ENCODE measurements around the gene CREG1. TPM values are rescaled to one million over a fixed set of nuclear protein-coding genes. Genes with fewer than 3 reads are reported as not detected.

CREG1 gene
- total RNA-seq, 1 donor from 2014 or later: 36.0 TPM

DNA sequence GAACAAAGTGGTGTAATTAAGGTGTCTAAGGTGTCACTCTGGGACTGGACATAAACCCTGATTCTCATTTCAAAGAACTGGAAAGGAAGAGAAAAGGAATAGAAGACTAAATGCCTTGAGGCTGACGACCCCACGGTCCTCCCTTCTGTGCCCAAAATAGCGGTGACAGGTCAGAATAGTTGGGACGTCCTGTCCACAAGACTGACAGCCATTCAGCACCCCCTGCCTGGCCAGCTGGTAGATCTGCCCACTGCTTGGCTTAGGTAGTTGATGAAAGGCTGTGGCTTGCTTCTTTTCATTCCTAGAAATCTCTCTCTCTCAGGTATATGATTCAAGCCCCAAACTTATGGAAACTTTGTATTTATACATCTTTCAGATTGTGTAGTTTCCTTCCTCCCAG is 26.4 kb upstream of the CREG1 start:
- Histone ChIP-seq H3K4me3 (ENCODE audit: insufficient read depth, low read depth, low read length) (no peak overlapping the region), H3K36me3 (ENCODE audit: insufficient read depth, low read length) (no peaks in the 10 kb centered on the region), H3K4me2 (ENCODE audit: low read length) (no peak overlapping the region), H3K27ac (ENCODE audit: low read depth, low read length) (no peak overlapping the region), H3K4me1 (ENCODE audit: insufficient read depth, low read length) (no peaks in the 10 kb centered on the region), H2AFZ (ENCODE audit: low read depth, low read length) (no peak overlapping the region), H4K20me1 (ENCODE audit: insufficient read depth, low read length) (no peaks in the 10 kb centered on the region), H3K9ac (ENCODE audit: low read length) (no peak overlapping the region), H3K79me2 (ENCODE audit: insufficient read depth, low read length) (no peaks in the 10 kb centered on the region), H3K27me3 (ENCODE audit: insufficient read depth, low read length) (peaks cover 8% of the 10 kb centered on the region), H3K9me3 (ENCODE audit: insufficient read depth, low read depth, low read length) (no peaks in the 10 kb centered on the region)
- H3K4me1 Mint-ChIP-seq (ENCODE audit: low read depth, unreplicated experiment): no peaks in the 10 kb centered on the region
- H3K36me3 Mint-ChIP-seq (ENCODE audit: low read depth, unreplicated experiment): no peaks in the 10 kb centered on the region
- DNase-seq (ENCODE audit: low read depth) (no peak), FAIRE-seq (no peak)
- no peak for TF ChIP-seq EZH2 (IDR thresholded peaks at IDR 0.05; ENCODE audit: insufficient read depth, low read length)
- TF ChIP-seq CTCF (IDR thresholded peaks at IDR 0.05; ENCODE audit: insufficient read depth, low read depth, low read length): no peak
- peaks cover 37% of the 10 kb centered on the region for H3K27me3 Mint-ChIP-seq (ENCODE audit: low read depth, unreplicated experiment)
- no peak overlapping the region for H3K27ac Mint-ChIP-seq (ENCODE audit: unreplicated experiment)
- peaks cover 10% of the 10 kb centered on the region for H3K9me3 Mint-ChIP-seq (ENCODE audit: unreplicated experiment)
- H3K4me3 Mint-ChIP-seq (ENCODE audit: unreplicated experiment): no peak overlapping the region

DNA sequence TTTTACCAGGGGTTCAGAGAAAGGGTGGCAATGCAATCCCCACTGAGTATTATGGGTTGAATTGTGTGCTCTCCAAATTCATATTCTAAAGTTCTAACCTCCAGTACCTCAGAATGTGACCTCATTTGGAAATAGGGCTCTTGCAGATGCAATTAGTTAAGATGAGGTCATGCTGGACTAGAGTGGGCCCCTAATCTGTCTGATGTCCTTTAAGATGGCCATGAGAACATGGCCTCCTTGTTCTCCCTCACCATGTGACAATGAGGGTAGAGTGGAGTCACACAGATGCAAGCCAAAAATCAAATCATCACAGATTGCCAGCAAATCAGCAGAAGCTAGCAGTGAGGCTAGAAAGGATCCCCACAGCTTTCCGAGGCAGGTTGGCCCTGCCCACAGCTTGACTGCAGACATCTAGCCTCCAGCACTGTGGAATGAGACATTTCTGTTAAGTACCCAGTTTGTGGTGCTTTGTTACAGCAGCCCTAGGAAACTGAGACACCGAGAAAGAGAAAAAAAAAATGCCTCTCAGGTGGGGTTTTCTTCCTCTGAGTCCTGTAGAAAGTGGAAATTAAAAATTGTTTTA is 25.5 kb upstream of the CREG1 start:
- Histone ChIP-seq H3K9me3 (ENCODE audit: insufficient read depth, low read depth, low read length) (no peaks in the 10 kb centered on the region), H2AFZ (ENCODE audit: low read depth, low read length) (no peak overlapping the region), H3K36me3 (ENCODE audit: insufficient read depth, low read length) (no peaks in the 10 kb centered on the region), H4K20me1 (ENCODE audit: insufficient read depth, low read length) (no peaks in the 10 kb centered on the region), H3K27ac (ENCODE audit: low read depth, low read length) (no peak overlapping the region), H3K4me2 (ENCODE audit: low read length) (no peak overlapping the region), H3K9ac (ENCODE audit: low read length) (no peak overlapping the region), H3K79me2 (ENCODE audit: insufficient read depth, low read length) (no peaks in the 10 kb centered on the region), H3K4me3 (ENCODE audit: insufficient read depth, low read depth, low read length) (no peak overlapping the region), H3K4me1 (ENCODE audit: insufficient read depth, low read length) (no peaks in the 10 kb centered on the region), H3K27me3 (ENCODE audit: insufficient read depth, low read length) (peaks cover 8% of the 10 kb centered on the region)
- H3K36me3 Mint-ChIP-seq (ENCODE audit: low read depth, unreplicated experiment): no peaks in the 10 kb centered on the region
- TF ChIP-seq EZH2 (IDR thresholded peaks at IDR 0.05; ENCODE audit: insufficient read depth, low read length) (no peak), CTCF (IDR thresholded peaks at IDR 0.05; ENCODE audit: insufficient read depth, low read depth, low read length) (no peak)
- H3K9me3 Mint-ChIP-seq (ENCODE audit: unreplicated experiment): peaks cover 5% of the 10 kb centered on the region
- FAIRE-seq (no peak), DNase-seq (ENCODE audit: low read depth) (no peak)
- H3K4me3 Mint-ChIP-seq (ENCODE audit: unreplicated experiment): no peak overlapping the region
- no peak overlapping the region for H3K27ac Mint-ChIP-seq (ENCODE audit: unreplicated experiment)
- peaks cover 31% of the 10 kb centered on the region for H3K27me3 Mint-ChIP-seq (ENCODE audit: low read depth, unreplicated experiment)
- H3K4me1 Mint-ChIP-seq (ENCODE audit: low read depth, unreplicated experiment): no peaks in the 10 kb centered on the region

DNA sequence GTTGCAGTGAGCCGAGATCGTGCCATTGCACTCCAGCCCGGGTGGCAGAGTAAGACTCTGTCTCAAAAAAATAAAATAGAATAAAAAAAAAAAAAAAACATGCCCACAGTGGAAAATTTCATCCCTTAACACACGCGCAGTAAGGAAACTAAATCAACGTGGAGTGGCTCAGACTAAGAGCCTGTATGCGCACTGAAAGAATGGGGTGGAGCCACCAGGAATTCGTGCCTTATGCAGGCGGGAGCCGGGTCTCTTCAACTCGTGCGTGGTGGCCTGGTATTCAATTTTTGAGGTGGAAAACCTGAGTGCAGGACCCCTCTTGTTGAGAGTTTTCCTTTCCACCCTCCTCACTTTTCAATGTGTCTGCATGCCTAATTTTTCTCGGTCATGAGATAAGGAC is 22.1 kb upstream of the CREG1 start:
- Mint-ChIP-seq H3K27ac (ENCODE audit: unreplicated experiment) (no peak overlapping the region), H3K4me1 (ENCODE audit: low read depth, unreplicated experiment) (peaks cover 2% of the 10 kb centered on the region), H3K4me3 (ENCODE audit: unreplicated experiment) (no peak overlapping the region), H3K27me3 (ENCODE audit: low read depth, unreplicated experiment) (peaks cover 31% of the 10 kb centered on the region), H3K9me3 (ENCODE audit: unreplicated experiment) (peaks cover 5% of the 10 kb centered on the region), H3K36me3 (ENCODE audit: low read depth, unreplicated experiment) (peaks cover 3% of the 10 kb centered on the region)
- Histone ChIP-seq H4K20me1 (ENCODE audit: insufficient read depth, low read length) (no peaks in the 10 kb centered on the region), H3K4me1 (ENCODE audit: insufficient read depth, low read length) (no peaks in the 10 kb centered on the region), H3K36me3 (ENCODE audit: insufficient read depth, low read length) (no peaks in the 10 kb centered on the region), H2AFZ (ENCODE audit: low read depth, low read length) (no peak overlapping the region), H3K27me3 (ENCODE audit: insufficient read depth, low read length) (peaks cover 8% of the 10 kb centered on the region), H3K4me3 (ENCODE audit: insufficient read depth, low read depth, low read length) (no peak overlapping the region), H3K9ac (ENCODE audit: low read length) (no peak overlapping the region), H3K79me2 (ENCODE audit: insufficient read depth, low read length) (no peaks in the 10 kb centered on the region), H3K9me3 (ENCODE audit: insufficient read depth, low read depth, low read length) (no peaks in the 10 kb centered on the region), H3K4me2 (ENCODE audit: low read length) (no peak overlapping the region), H3K27ac (ENCODE audit: low read depth, low read length) (no peak overlapping the region)
- FAIRE-seq (no peak), DNase-seq (ENCODE audit: low read depth) (no peak)
- TF ChIP-seq CTCF (IDR thresholded peaks at IDR 0.05; ENCODE audit: insufficient read depth, low read depth, low read length) (no peak), EZH2 (IDR thresholded peaks at IDR 0.05; ENCODE audit: insufficient read depth, low read length) (no peak)
